IPS-11a (cell line): ENCODE data around the gene DNAH7.
"Not testable (repeated sequence)": the region's sequence is repeated elsewhere in the genome, so short reads cannot be mapped to it uniquely, and the experiment has no call there.

ENCODE experiments used
- H3K4me3 ChIP-seq: one replicate; pipeline ENCODE4 v1.5.1; 2013; ENCODE audit warnings: low read depth, low read length, control low read depth

DNAH7 gene

GRCh38 chr2:196068271-196069209 is at the start of gene DNAH7:
Gene DNAH7 (minus strand): TSS chr2:196068837. CDS start chr2:196068711, 126 bp downstream.
- peak within 1 kb of the TSS; percentile 89 for H3K4me3 ChIP-seq

- H3K4me3 ChIP-seq: no peak overlapping the region
These were observed 48.6 kb upstream of the DNAH7 start for GRCh38 chr2:196117214-196117705.

- H3K4me3 ChIP-seq: no peak overlapping the region
These were observed 44.7 kb upstream of the DNAH7 start for GRCh38 chr2:196113061-196113974.

- no peak overlapping the region for H3K4me3 ChIP-seq
These were observed 43.9 kb upstream of the DNAH7 start for GRCh38 chr2:196112418-196113034.

GRCh38 chr2:196108604-196109003 is 40.0 kb upstream of the DNAH7 start:
- no peak overlapping the region for H3K4me3 ChIP-seq

- no peak overlapping the region for H3K4me3 ChIP-seq
These were observed 37.3 kb upstream of the DNAH7 start for GRCh38 chr2:196105951-196106350.

GRCh38 chr2:196104066-196104465 is 35.4 kb upstream of the DNAH7 start:
- H3K4me3 ChIP-seq: no peak overlapping the region

- H3K4me3 ChIP-seq: no peak overlapping the region
These were observed 35.0 kb upstream of the DNAH7 start for GRCh38 chr2:196103626-196104025.

GRCh38 chr2:196101325-196101991 is 32.8 kb upstream of the DNAH7 start:
- H3K4me3 ChIP-seq: no peak overlapping the region

- no peak overlapping the region for H3K4me3 ChIP-seq
These were observed 31.3 kb upstream of the DNAH7 start for GRCh38 chr2:196099916-196100315.

GRCh38 chr2:196097864-196098660 is 29.4 kb upstream of the DNAH7 start:
- no peak overlapping the region for H3K4me3 ChIP-seq

GRCh38 chr2:196096982-196097745 is 28.5 kb upstream of the DNAH7 start:
- H3K4me3 ChIP-seq: no peak overlapping the region

- no peak overlapping the region for H3K4me3 ChIP-seq
These were observed 27.6 kb upstream of the DNAH7 start for GRCh38 chr2:196096264-196096663.

- H3K4me3 ChIP-seq: not testable (repeated sequence)
These were observed 20.8 kb upstream of the DNAH7 start for GRCh38 chr2:196089448-196089847.

- no peak overlapping the region for H3K4me3 ChIP-seq
These were observed 19.6 kb upstream of the DNAH7 start for GRCh38 chr2:196088203-196088602.

GRCh38 chr2:196086517-196087368 is 18.1 kb upstream of the DNAH7 start:
- H3K4me3 ChIP-seq: no peak overlapping the region

GRCh38 chr2:196083601-196084000 is 15.0 kb upstream of the DNAH7 start:
- no peak overlapping the region for H3K4me3 ChIP-seq

- H3K4me3 ChIP-seq: no peak overlapping the region
These were observed 11.9 kb upstream of the DNAH7 start for GRCh38 chr2:196080526-196080925.
